Central memory CD8-positive, alpha-beta T cell (primary cell): ENCODE results near the gene UNC13D.

Experiments used
- ATAC-seq: fragments of 150-1000 bp; cut with Tn5 transposase; replicated peaks from 2 replicates; pipeline ENCODE4 v1.10.0; 2022; ENCODE audit warnings: mild to moderate bottlenecking, moderate FRiP score, moderate number of reproducible peaks; ENCODE audit not compliant: poor library complexity, severe bottlenecking; ENCODE audit errors: extremely low read depth
- DNase-seq, 2 donors: peaks; one replicate each; pipeline ENCODE4 v3.0.0; 2021; ENCODE audit warnings: low spot score in 2 of 2
- H3K27ac Mint-ChIP-seq: one replicate; pipeline ENCODE4 v1.8.0; 2022; ENCODE audit warnings: low read depth, mild to moderate bottlenecking, moderate library complexity, mixed read lengths
- H3K27me3 Mint-ChIP-seq: one replicate; pipeline ENCODE4 v1.8.0; 2022; ENCODE audit warnings: mixed read lengths
- H3K36me3 Mint-ChIP-seq: one replicate; pipeline ENCODE4 v1.8.0; 2022; ENCODE audit warnings: mild to moderate bottlenecking, moderate library complexity, mixed read lengths; ENCODE audit not compliant: insufficient read depth
- H3K4me1 Mint-ChIP-seq: one replicate; pipeline ENCODE4 v1.8.0; 2022; ENCODE audit warnings: mixed read lengths
- H3K4me3 Mint-ChIP-seq: one replicate; pipeline ENCODE4 v1.8.0; 2022; ENCODE audit warnings: mild to moderate bottlenecking, moderate library complexity, mixed read lengths
- H3K9me3 Mint-ChIP-seq: one replicate; pipeline ENCODE4 v1.8.0; 2022; ENCODE audit warnings: mixed read lengths

Gene UNC13D

GRCh38 chr17:75799402-75799801 is 44.8 kb downstream of the UNC13D start:
- H3K9me3 Mint-ChIP-seq: no peaks in the 10 kb centered on the region
- H3K36me3 Mint-ChIP-seq: peaks cover 28% of the 10 kb centered on the region
- ATAC-seq (no peak), DNase-seq (no peak)
- H3K27me3 Mint-ChIP-seq: no peaks in the 10 kb centered on the region
- H3K4me1 Mint-ChIP-seq: peaks cover 13% of the 10 kb centered on the region
- no peak overlapping the region for H3K27ac Mint-ChIP-seq
- no peak overlapping the region for H3K4me3 Mint-ChIP-seq

- DNase-seq: no peak
- H3K36me3 Mint-ChIP-seq: peaks cover 30% of the 10 kb centered on the region
- H3K4me3 Mint-ChIP-seq: no peak overlapping the region
- H3K4me1 Mint-ChIP-seq: peaks cover 13% of the 10 kb centered on the region
- H3K27me3 Mint-ChIP-seq: no peaks in the 10 kb centered on the region
- H3K27ac Mint-ChIP-seq: no peak overlapping the region
- ATAC-seq: no peak
- H3K9me3 Mint-ChIP-seq: no peaks in the 10 kb centered on the region
Observed at GRCh38 chr17:75795820-75796607, 48.2 kb downstream of the UNC13D start.

GRCh38 chr17:75793460-75793859 is 50.7 kb downstream of the UNC13D start:
- ATAC-seq (no peak), DNase-seq (no peak)
- Mint-ChIP-seq H3K4me1 (peaks cover 6% of the 10 kb centered on the region), H3K27me3 (no peaks in the 10 kb centered on the region), H3K9me3 (no peaks in the 10 kb centered on the region), H3K36me3 (peaks cover 23% of the 10 kb centered on the region), H3K27ac (peak overlapping the region; percentile 5), H3K4me3 (no peak overlapping the region)

- Mint-ChIP-seq H3K27me3 (no peaks in the 10 kb centered on the region), H3K27ac (no peak overlapping the region), H3K36me3 (peaks cover 13% of the 10 kb centered on the region), H3K4me1 (peaks cover 3% of the 10 kb centered on the region), H3K9me3 (no peaks in the 10 kb centered on the region), H3K4me3 (no peak overlapping the region)
- ATAC-seq: no peak
- no peak for DNase-seq
Observed at GRCh38 chr17:75791254-75791653, 53.0 kb downstream of the UNC13D start.

GRCh38 chr17:75785016-75785890 is 59.0 kb downstream of the UNC13D start:
- Mint-ChIP-seq H3K9me3 (no peaks in the 10 kb centered on the region), H3K4me1 (peaks cover 24% of the 10 kb centered on the region), H3K36me3 (peaks cover 22% of the 10 kb centered on the region), H3K27ac (peak overlapping the region; percentile 96), H3K27me3 (no peaks in the 10 kb centered on the region), H3K4me3 (peak overlapping the region; percentile 84)
- ATAC-seq: peak; percentile 77
- no peak for DNase-seq

GRCh38 chr17:75784473-75785015 is 59.7 kb downstream of the UNC13D start, which contains the start of gene UNK:
TSS of gene UNK (plus strand) at chr17:75784806. CDS start at chr17:75784881, 75 bp downstream.
- H3K27ac Mint-ChIP-seq: peak within 1 kb of the TSS; percentile 96
- H3K4me1 Mint-ChIP-seq: peaks cover 29% of the 10 kb centered on the region
- peak within 1 kb of the TSS; percentile 84 for H3K4me3 Mint-ChIP-seq
- no peaks in the 10 kb centered on the region for H3K27me3 Mint-ChIP-seq
- H3K36me3 Mint-ChIP-seq: peaks cover 26% of the 10 kb centered on the region
- DNase-seq: peak; percentile 89 to 96
- ATAC-seq: peak; percentile 68
- H3K9me3 Mint-ChIP-seq: no peaks in the 10 kb centered on the region

GRCh38 chr17:75783803-75784472 is 60.3 kb downstream of the UNC13D start:
- H3K4me3 Mint-ChIP-seq: peak overlapping the region; percentile 84

GRCh38 chr17:75783069-75783783 is 61.0 kb downstream of the UNC13D start:
- Mint-ChIP-seq H3K36me3 (peaks cover 39% of the 10 kb centered on the region), H3K4me1 (peaks cover 37% of the 10 kb centered on the region), H3K9me3 (no peaks in the 10 kb centered on the region), H3K27me3 (no peaks in the 10 kb centered on the region), H3K4me3 (peak overlapping the region; percentile 84), H3K27ac (peak overlapping the region; percentile 91)
- ATAC-seq (no peak), DNase-seq (no peak)

More at GRCh38 chr17:75783803-75784472, 60.3 kb downstream of the UNC13D start:
- ATAC-seq (no peak), DNase-seq (no peak)
- Mint-ChIP-seq H3K27me3 (no peaks in the 10 kb centered on the region), H3K27ac (peak overlapping the region; percentile 96), H3K4me1 (peaks cover 31% of the 10 kb centered on the region), H3K9me3 (no peaks in the 10 kb centered on the region), H3K36me3 (peaks cover 32% of the 10 kb centered on the region)

GRCh38 chr17:75779987-75780889 is 64.0 kb downstream of the UNC13D start:
- Mint-ChIP-seq H3K27ac (peak overlapping the region; percentile 97), H3K9me3 (no peaks in the 10 kb centered on the region), H3K4me3 (peak overlapping the region; percentile 91), H3K4me1 (peaks cover 52% of the 10 kb centered on the region), H3K36me3 (peaks cover 62% of the 10 kb centered on the region), H3K27me3 (no peaks in the 10 kb centered on the region)
- ATAC-seq: no peak
- no peak for DNase-seq

GRCh38 chr17:75779250-75779986 is 64.8 kb downstream of the UNC13D start:
- H3K27me3 Mint-ChIP-seq: no peaks in the 10 kb centered on the region
- peaks cover 51% of the 10 kb centered on the region for H3K4me1 Mint-ChIP-seq
- peaks cover 60% of the 10 kb centered on the region for H3K36me3 Mint-ChIP-seq
- peak overlapping the region; percentile 97 for H3K27ac Mint-ChIP-seq
- peak overlapping the region; percentile 91 for H3K4me3 Mint-ChIP-seq
- no peaks in the 10 kb centered on the region for H3K9me3 Mint-ChIP-seq
- DNase-seq: peak; percentile 90 to 96
- peak; percentile 68 for ATAC-seq
